Mesenchymal stem cell (in vitro differentiated cells and primary cell): ENCODE data around the gene LRRC56.
A peak's percentile ranks its signal among the peaks of the same experiment; 100 is the strongest.

Experiments
- DNase-seq: peaks from one replicate; pipeline ENCODE4 v3.0.0-alpha.2; 2013
- H2AFZ ChIP-seq: one replicate; pipeline ENCODE4 v1.6.1; 2013; ENCODE audit warnings: low read depth, mild to moderate bottlenecking, control low read depth, inconsistent platforms, low read length, moderate library complexity
- H2AK5ac ChIP-seq: 2 replicates; pipeline ENCODE4 v1.6.1; 2013; ENCODE audit warnings: low read length, moderate library complexity, mild to moderate bottlenecking, inconsistent platforms; ENCODE audit not compliant: severe bottlenecking
- H2BK120ac ChIP-seq: one replicate; pipeline ENCODE4 v1.6.1; 2013; ENCODE audit warnings: low read depth, mild to moderate bottlenecking, inconsistent platforms, low read length, moderate library complexity
- H2BK12ac ChIP-seq, 2 experiments: one replicate each; pipeline ENCODE4 v1.6.1; 2013; ENCODE audit warnings: inconsistent platforms in 2 of 2, low read length in 2 of 2, mild to moderate bottlenecking in 2 of 2, moderate library complexity in 2 of 2, control low read depth in 1 of 2
- H2BK15ac ChIP-seq: one replicate; pipeline ENCODE4 v1.6.1; 2013; ENCODE audit warnings: mild to moderate bottlenecking, low read depth, inconsistent platforms; ENCODE audit not compliant: poor library complexity, severe bottlenecking
- H2BK5ac ChIP-seq: 2 replicates; pipeline ENCODE4 v1.6.1; 2013; ENCODE audit warnings: low read depth, mild to moderate bottlenecking, low read length, control low read depth, inconsistent platforms; ENCODE audit not compliant: poor library complexity, severe bottlenecking
- H3K14ac ChIP-seq, 2 experiments: one replicate each; pipeline ENCODE4 v1.6.1; 2013; ENCODE audit warnings: inconsistent platforms in 2 of 2, low read length in 2 of 2, control low read depth in 1 of 2, mild to moderate bottlenecking in 1 of 2, moderate library complexity in 1 of 2
- H3K18ac ChIP-seq, 2 experiments: one replicate each; pipeline ENCODE4 v1.6.1; 2013; ENCODE audit warnings: inconsistent platforms in 2 of 2, low read length in 2 of 2, control low read depth in 1 of 2, low read depth in 1 of 2, mild to moderate bottlenecking in 1 of 2
- H3K23ac ChIP-seq, 2 experiments: one replicate each; pipeline ENCODE4 v1.6.1; 2013; ENCODE audit warnings: inconsistent platforms in 2 of 2, low read length in 2 of 2, mild to moderate bottlenecking in 2 of 2, moderate library complexity in 2 of 2, control low read depth in 1 of 2
- H3K27ac ChIP-seq: 2 replicates; pipeline ENCODE4 v1.5.1; 2013; ENCODE audit warnings: mild to moderate bottlenecking, moderate library complexity, low read length, control low read depth, inconsistent platforms; ENCODE audit not compliant: poor library complexity, severe bottlenecking
- H3K27me3 ChIP-seq, 2 experiments: 2 replicates each; pipeline versions ENCODE4 v1.6.1 to v1.7.0; 2013; ENCODE audit warnings: low read length in 2 of 2, mild to moderate bottlenecking in 2 of 2, moderate library complexity in 2 of 2, control low read depth in 1 of 2, inconsistent platforms in 1 of 2; ENCODE audit not compliant: control insufficient read depth in 1 of 2, insufficient read depth in 1 of 2
- H3K36me3 ChIP-seq, 2 experiments: 2 replicates each; pipeline versions ENCODE4 v1.6.1 to v1.7.0; 2013; ENCODE audit warnings: low read length in 2 of 2, control low read depth in 1 of 2, inconsistent platforms in 1 of 2, low read depth in 1 of 2, mild to moderate bottlenecking in 1 of 2; ENCODE audit not compliant: insufficient read depth in 2 of 2, control insufficient read depth in 1 of 2
- H3K4ac ChIP-seq, 2 experiments: one replicate each; pipeline ENCODE4 v1.6.1; 2013; ENCODE audit warnings: inconsistent platforms in 2 of 2, low read length in 2 of 2, mild to moderate bottlenecking in 2 of 2, moderate library complexity in 2 of 2, control low read depth in 1 of 2, low read depth in 1 of 2
- H3K4me1 ChIP-seq: 2 replicates; pipeline ENCODE4 v1.6.1; 2013; ENCODE audit warnings: low read depth, low read length, control low read depth; ENCODE audit not compliant: control insufficient read depth, insufficient read depth
- H3K4me2 ChIP-seq: 2 replicates; pipeline ENCODE4 v1.6.1; 2013; ENCODE audit warnings: low read length, mild to moderate bottlenecking, inconsistent platforms; ENCODE audit not compliant: poor library complexity, severe bottlenecking
- H3K4me3 ChIP-seq, 2 experiments: 2 replicates each; pipeline versions ENCODE4 v1.5.1 to v1.7.0; 2013; ENCODE audit warnings: low read length in 2 of 2, mild to moderate bottlenecking in 2 of 2, control low read depth in 1 of 2, low read depth in 1 of 2; ENCODE audit not compliant: insufficient read depth in 1 of 2
- H3K79me1 ChIP-seq: replicated peaks from 2 replicates; pipeline ENCODE4 v1.6.1; 2013; ENCODE audit warnings: mild to moderate bottlenecking, control low read depth, low read length, inconsistent platforms; ENCODE audit not compliant: poor library complexity, severe bottlenecking
- H3K9ac ChIP-seq: 2 replicates; pipeline ENCODE4 v1.7.0; 2013; ENCODE audit warnings: mild to moderate bottlenecking, low read length, moderate library complexity
- H3K9me3 ChIP-seq: 2 replicates; pipeline ENCODE4 v1.7.0; 2013; ENCODE audit warnings: mild to moderate bottlenecking, low read length; ENCODE audit not compliant: control insufficient read depth
- H4K8ac ChIP-seq: one replicate; pipeline ENCODE4 v1.6.1; 2013; ENCODE audit warnings: inconsistent platforms, mild to moderate bottlenecking, low read length, moderate library complexity
- H4K91ac ChIP-seq: one replicate; pipeline ENCODE4 v1.6.1; 2013; ENCODE audit warnings: mild to moderate bottlenecking, low read length, inconsistent platforms
- WGBS: methylation state at CpG from one replicate; pipeline ENCODE4 v1.1.7; 2013; ENCODE audit warnings: mixed read lengths; 5-methylcytosine and 5-hydroxymethylcytosine counted together

LRRC56 gene

GRCh38 chr11:567011-567628 is 29.8 kb downstream of the LRRC56 start:
- Histone ChIP-seq H2AFZ (no peak overlapping the region), H3K9ac (no peak overlapping the region), H3K18ac (no peak overlapping the region), H3K36me3 (peaks cover 0 to 39% of the 10 kb centered on the region in 2 experiments), H3K27me3 (peaks cover 0 to 19% of the 10 kb centered on the region in 2 experiments), H3K79me1 (peaks cover 25% of the 10 kb centered on the region), H3K4me2 (peak overlapping the region; percentile 96), H3K4ac (no peak overlapping the region), H2BK5ac (no peak overlapping the region), H2BK12ac (no peak overlapping the region), H4K8ac (peak overlapping the region; percentile 36), H2AK5ac (peak overlapping the region; percentile 41), H2BK15ac (peak overlapping the region; percentile 96), H4K91ac (no peak overlapping the region), H3K14ac (no peak overlapping the region), H3K4me3 (peak overlapping the region in 1 of 2 experiments; percentile 80), H3K9me3 (no peaks in the 10 kb centered on the region), H2BK120ac (no peak overlapping the region), H3K27ac (no peak overlapping the region), H3K4me1 (peaks cover 56% of the 10 kb centered on the region), H3K23ac (no peak overlapping the region)
- WGBS = 95% methylated on average over 18 of the region's 18 CpGs
- no peak for DNase-seq

- H3K14ac ChIP-seq = peak overlapping the region in 1 of 2 experiments; percentile 80
- H3K36me3 ChIP-seq = peaks cover 0 to 32% of the 10 kb centered on the region in 2 experiments
- H3K4me2 ChIP-seq = peak overlapping the region; percentile 96
- H3K9me3 ChIP-seq = no peaks in the 10 kb centered on the region
- peak overlapping the region; percentile 27 for H4K8ac ChIP-seq
- no peak overlapping the region for H3K27ac ChIP-seq
- no peak overlapping the region for H2AK5ac ChIP-seq
- no peak overlapping the region for H3K9ac ChIP-seq
- WGBS = 43% methylated on average over 20 of the region's 41 CpGs
- peak overlapping the region; percentile 83 for H2AFZ ChIP-seq
- H3K4ac ChIP-seq = peak overlapping the region in 1 of 2 experiments; percentile 9
- peak overlapping the region; percentile 100 for H2BK15ac ChIP-seq
- H3K4me1 ChIP-seq = peaks cover 50% of the 10 kb centered on the region
- H3K79me1 ChIP-seq = peaks cover 21% of the 10 kb centered on the region
- H4K91ac ChIP-seq = peak overlapping the region; percentile 65
- no peak for DNase-seq
- H2BK5ac ChIP-seq = no peak overlapping the region
- H3K27me3 ChIP-seq = peaks cover 0 to 17% of the 10 kb centered on the region in 2 experiments
- peak overlapping the region; percentile 68 for H2BK120ac ChIP-seq
- H2BK12ac ChIP-seq = peak overlapping the region in 1 of 2 experiments; percentile 79
- H3K23ac ChIP-seq = peak overlapping the region in 1 of 2 experiments; percentile 6
- H3K4me3 ChIP-seq = peak overlapping the region; percentile 80 to 87
- peak overlapping the region; percentile 14 to 96 for H3K18ac ChIP-seq
Measured at GRCh38 chr11:567629-568292, 30.4 kb downstream of the LRRC56 start.

GRCh38 chr11:568306-569157 is 31.2 kb downstream of the LRRC56 start:
- H2BK12ac ChIP-seq = peak overlapping the region; percentile 23 to 38
- H2BK15ac ChIP-seq = peak overlapping the region; percentile 100
- H2BK5ac ChIP-seq = peak overlapping the region; percentile 33
- H4K91ac ChIP-seq = peak overlapping the region; percentile 85
- peaks cover 0 to 25% of the 10 kb centered on the region in 2 experiments for H3K36me3 ChIP-seq
- 1% methylated on average over 71 of the region's 123 CpGs for WGBS
- peaks cover 45% of the 10 kb centered on the region for H3K4me1 ChIP-seq
- H3K23ac ChIP-seq = peak overlapping the region; percentile 7 to 29
- H3K4me3 ChIP-seq = peak overlapping the region; percentile 80 to 87
- peak overlapping the region; percentile 81 to 85 for H3K4ac ChIP-seq
- peaks cover 0 to 12% of the 10 kb centered on the region in 2 experiments for H3K27me3 ChIP-seq
- peak overlapping the region; percentile 69 for H2AK5ac ChIP-seq
- no peaks in the 10 kb centered on the region for H3K9me3 ChIP-seq
- H3K18ac ChIP-seq = peak overlapping the region; percentile 91 to 96
- peak overlapping the region; percentile 83 for H3K9ac ChIP-seq
- H4K8ac ChIP-seq = peak overlapping the region; percentile 79
- H3K79me1 ChIP-seq = peaks cover 16% of the 10 kb centered on the region
- H3K4me2 ChIP-seq = peak overlapping the region; percentile 96
- peak overlapping the region; percentile 83 for H2AFZ ChIP-seq
- H3K27ac ChIP-seq = no peak overlapping the region
- peak; percentile 87 for DNase-seq
- peak overlapping the region; percentile 96 for H2BK120ac ChIP-seq
- peak overlapping the region in 1 of 2 experiments; percentile 43 for H3K14ac ChIP-seq
